ENCODE data around the gene POLL. TPM values are rescaled to one million over a fixed set of nuclear protein-coding genes. Genes with fewer than 3 reads are reported as not detected.

The POLL gene
- total and polyA plus RNA-seq, 2 donors (not counting 1 experiment from before 2014, with no cell fraction given) = 10.9 to 15.7 TPM

DNA sequence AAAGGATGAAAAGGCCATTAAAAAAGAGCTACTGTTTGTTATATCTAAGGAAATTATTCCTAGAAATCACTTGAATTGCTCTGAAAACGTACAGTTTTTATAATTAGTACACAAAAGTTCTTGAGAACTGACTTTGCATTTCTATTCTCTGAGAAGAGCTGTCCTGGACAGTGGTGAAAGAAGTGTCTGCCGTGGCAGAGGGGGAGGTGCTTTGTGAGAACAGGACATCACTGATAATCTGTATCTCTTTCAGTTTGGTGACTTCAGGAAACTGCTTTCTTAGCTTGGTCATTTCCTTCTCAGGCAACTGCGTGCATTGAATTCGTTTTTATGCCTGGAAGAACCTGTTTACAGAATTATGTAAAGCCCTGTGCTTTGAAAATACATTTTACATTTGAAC, 52.1 kb downstream of the POLL start:
- Histone ChIP-seq H4K20me1 (ENCODE audit: control insufficient read depth, extremely low read depth, insufficient read depth, low read length) (no peaks in the 10 kb centered on the region), H2AFZ (ENCODE audit: low read length) (no peak overlapping the region), H3K36me3 (ENCODE audit: control insufficient read depth, insufficient read depth, low read length) (peaks cover 1% of the 10 kb centered on the region), H3K4me3 (replicated peaks in 1 of 4; ENCODE audit: control extremely low read depth in 1 of 4, insufficient read depth in 1 of 4, low read depth in 3 of 4, low read length in 4 of 4) (no peak overlapping the region), H3K4me2 (ENCODE audit: extremely low read depth, insufficient read depth, low read length) (no peak overlapping the region), H3K4me1 (ENCODE audit: control insufficient read depth, extremely low read depth, insufficient read depth, low read length) (no peaks in the 10 kb centered on the region), H3K27me3 (ENCODE audit: control insufficient read depth, insufficient read depth, low read length) (no peaks in the 10 kb centered on the region), H3K9me3 (ENCODE audit: control insufficient read depth, insufficient read depth, low read depth, low read length) (no peaks in the 10 kb centered on the region), H3K79me2 (ENCODE audit: control insufficient read depth, insufficient read depth, low read length) (no peaks in the 10 kb centered on the region), H3K9ac (ENCODE audit: insufficient read depth, low read length) (no peak overlapping the region), H3K27ac (ENCODE audit: insufficient read depth, low read length) (no peak overlapping the region)
- TF ChIP-seq, protein P1, sequence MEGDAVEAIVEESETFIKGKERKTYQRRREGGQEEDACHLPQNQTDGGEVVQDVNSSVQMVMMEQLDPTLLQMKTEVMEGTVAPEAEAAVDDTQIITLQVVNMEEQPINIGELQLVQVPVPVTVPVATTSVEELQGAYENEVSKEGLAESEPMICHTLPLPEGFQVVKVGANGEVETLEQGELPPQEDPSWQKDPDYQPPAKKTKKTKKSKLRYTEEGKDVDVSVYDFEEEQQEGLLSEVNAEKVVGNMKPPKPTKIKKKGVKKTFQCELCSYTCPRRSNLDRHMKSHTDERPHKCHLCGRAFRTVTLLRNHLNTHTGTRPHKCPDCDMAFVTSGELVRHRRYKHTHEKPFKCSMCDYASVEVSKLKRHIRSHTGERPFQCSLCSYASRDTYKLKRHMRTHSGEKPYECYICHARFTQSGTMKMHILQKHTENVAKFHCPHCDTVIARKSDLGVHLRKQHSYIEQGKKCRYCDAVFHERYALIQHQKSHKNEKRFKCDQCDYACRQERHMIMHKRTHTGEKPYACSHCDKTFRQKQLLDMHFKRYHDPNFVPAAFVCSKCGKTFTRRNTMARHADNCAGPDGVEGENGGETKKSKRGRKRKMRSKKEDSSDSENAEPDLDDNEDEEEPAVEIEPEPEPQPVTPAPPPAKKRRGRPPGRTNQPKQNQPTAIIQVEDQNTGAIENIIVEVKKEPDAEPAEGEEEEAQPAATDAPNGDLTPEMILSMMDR (conservative IDR thresholded peaks at IDR 0.05 in 1 of 2, IDR thresholded peaks at IDR 0.05 in 1 of 2; ENCODE audit: low read depth in 1 of 2, low read length in 2 of 2) = no peak
- TF ChIP-seq EZH2 (IDR thresholded peaks at IDR 0.05; ENCODE audit: low read length, missing control alignments) = no peak
- DNase-seq (ENCODE audit: low read depth in 2 of 2) = no peak

DNA sequence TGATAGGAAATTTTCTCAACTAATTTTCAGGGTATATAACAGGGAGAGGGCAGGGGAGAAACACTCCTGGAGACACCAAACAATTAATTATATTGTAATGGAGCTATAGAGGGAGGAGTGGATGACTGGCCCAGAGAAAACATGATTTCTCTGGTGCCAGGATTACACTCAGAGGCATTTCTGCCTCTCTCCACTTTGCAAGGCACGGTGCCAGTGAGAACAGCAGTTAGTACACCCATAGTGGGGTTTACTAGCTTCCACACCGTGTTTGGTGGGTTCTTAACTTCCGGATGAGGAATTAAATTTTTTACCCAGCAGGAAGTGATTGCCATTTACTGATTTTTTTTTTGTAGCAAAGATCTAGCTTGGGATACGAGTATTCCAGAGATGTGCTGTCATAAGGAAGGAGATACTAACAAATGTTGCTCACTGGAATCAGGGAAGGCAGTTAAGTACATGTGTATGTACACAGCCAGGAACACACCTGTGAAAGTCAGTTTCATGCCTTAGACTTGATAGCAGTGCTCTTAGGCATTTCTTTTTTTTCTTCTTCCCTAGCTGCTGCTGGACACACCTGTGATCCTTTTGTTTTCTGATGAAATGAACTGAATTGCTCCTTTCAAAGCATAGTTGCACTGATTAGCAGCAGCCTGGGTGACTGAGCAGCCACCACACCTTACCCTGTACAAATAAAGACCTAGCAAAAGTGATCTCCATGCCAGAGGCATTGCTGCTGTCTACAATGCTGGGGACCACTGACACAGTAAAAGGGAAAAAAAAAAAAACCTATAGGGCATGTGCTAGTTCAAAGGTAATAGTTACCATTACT, 58.1 kb downstream of the POLL start:
- peak in 1 of 2 donors; percentile 2 for DNase-seq (ENCODE audit: low read depth in 2 of 2)

GRCh38 chr10:101529207-101529606, 58.9 kb downstream of the POLL start:
- Histone ChIP-seq H3K9ac (ENCODE audit: insufficient read depth, low read length) (no peak overlapping the region), H3K36me3 (ENCODE audit: control insufficient read depth, insufficient read depth, low read length) (no peaks in the 10 kb centered on the region), H4K20me1 (ENCODE audit: control insufficient read depth, extremely low read depth, insufficient read depth, low read length) (no peaks in the 10 kb centered on the region), H2AFZ (ENCODE audit: low read length) (no peak overlapping the region), H3K4me3 (replicated peaks in 1 of 4; ENCODE audit: control extremely low read depth in 1 of 4, insufficient read depth in 1 of 4, low read depth in 3 of 4, low read length in 4 of 4) (no peak overlapping the region), H3K4me2 (ENCODE audit: extremely low read depth, insufficient read depth, low read length) (no peak overlapping the region), H3K4me1 (ENCODE audit: control insufficient read depth, extremely low read depth, insufficient read depth, low read length) (no peaks in the 10 kb centered on the region), H3K27ac (ENCODE audit: insufficient read depth, low read length) (no peak overlapping the region), H3K27me3 (ENCODE audit: control insufficient read depth, insufficient read depth, low read length) (no peaks in the 10 kb centered on the region), H3K79me2 (ENCODE audit: control insufficient read depth, insufficient read depth, low read length) (no peaks in the 10 kb centered on the region), H3K9me3 (ENCODE audit: control insufficient read depth, insufficient read depth, low read depth, low read length) (no peaks in the 10 kb centered on the region)
- TF ChIP-seq, protein P1 (conservative IDR thresholded peaks at IDR 0.05 in 1 of 2, IDR thresholded peaks at IDR 0.05 in 1 of 2; ENCODE audit: low read depth in 1 of 2, low read length in 2 of 2) = no peak
- TF ChIP-seq EZH2 (IDR thresholded peaks at IDR 0.05; ENCODE audit: low read length, missing control alignments) = no peak
- DNase-seq (ENCODE audit: low read depth in 2 of 2) = peak in 1 of 2 donors; percentile 32

More for the DNA sequence above, 58.1 kb downstream of the POLL start:
- H3K79me2 ChIP-seq (ENCODE audit: control insufficient read depth, insufficient read depth, low read length) = no peaks in the 10 kb centered on the region
- H4K20me1 ChIP-seq (ENCODE audit: control insufficient read depth, extremely low read depth, insufficient read depth, low read length) = no peaks in the 10 kb centered on the region
- no peak overlapping the region for H3K4me3 ChIP-seq (replicated peaks in 1 of 4; ENCODE audit: control extremely low read depth in 1 of 4, insufficient read depth in 1 of 4, low read depth in 3 of 4, low read length in 4 of 4)
- no peaks in the 10 kb centered on the region for H3K4me1 ChIP-seq (ENCODE audit: control insufficient read depth, extremely low read depth, insufficient read depth, low read length)
- H3K27ac ChIP-seq (ENCODE audit: insufficient read depth, low read length) = no peak overlapping the region
- H3K27me3 ChIP-seq (ENCODE audit: control insufficient read depth, insufficient read depth, low read length) = no peaks in the 10 kb centered on the region
- H3K36me3 ChIP-seq (ENCODE audit: control insufficient read depth, insufficient read depth, low read length) = no peaks in the 10 kb centered on the region
- no peak overlapping the region for H3K9ac ChIP-seq (ENCODE audit: insufficient read depth, low read length)
- H3K9me3 ChIP-seq (ENCODE audit: control insufficient read depth, insufficient read depth, low read depth, low read length) = no peaks in the 10 kb centered on the region
- no peak overlapping the region for H3K4me2 ChIP-seq (ENCODE audit: extremely low read depth, insufficient read depth, low read length)
- no peak overlapping the region for H2AFZ ChIP-seq (ENCODE audit: low read length)
- TF ChIP-seq, protein P1 (conservative IDR thresholded peaks at IDR 0.05 in 1 of 2, IDR thresholded peaks at IDR 0.05 in 1 of 2; ENCODE audit: low read depth in 1 of 2, low read length in 2 of 2) = no peak
- no peak for TF ChIP-seq EZH2 (IDR thresholded peaks at IDR 0.05; ENCODE audit: low read length, missing control alignments)

Other genes starting within 250 kb of the POLL start
- 9.2 and 9.5 TPM in 2 replicates for gene BTRC, start 234.1 kb downstream of the POLL start, total RNA-seq
- gene BTRC, start 234.1 kb downstream of the POLL start, polyA plus RNA-seq = 9.6 and 10.9 TPM in 2 replicates
- gene DPCD, start 64 bp upstream of the POLL start, total RNA-seq = 23.9 and 34.4 TPM in 2 replicates
- gene DPCD, start 64 bp upstream of the POLL start, polyA plus RNA-seq = 40.5 and 42.9 TPM in 2 replicates
- gene FBXW4, start 106.9 kb upstream of the POLL start, total RNA-seq = 52.9 and 60.8 TPM in 2 replicates
- gene FBXW4, start 106.9 kb upstream of the POLL start, polyA plus RNA-seq = 32.7 and 37.1 TPM in 2 replicates
- not detected in 2 replicates for gene FGF8, start 187.9 kb upstream of the POLL start, total RNA-seq
- not detected in 2 replicates for gene FGF8, start 187.9 kb upstream of the POLL start, polyA plus RNA-seq
- gene NPM3, start 195.2 kb upstream of the POLL start, total RNA-seq = 80.8 and 95.3 TPM in 2 replicates
- gene NPM3, start 195.2 kb upstream of the POLL start, polyA plus RNA-seq = 29.1 and 46.7 TPM in 2 replicates
- 108 and 193 TPM in 2 replicates for gene OGA, start 230.2 kb upstream of the POLL start, total RNA-seq
- 50.6 and 69.9 TPM in 2 replicates for gene OGA, start 230.2 kb upstream of the POLL start, polyA plus RNA-seq